Erythroblast (primary cell): ENCODE results near the gene SBF2.

ENCODE experiments used
- DNase-seq, 2 experiments: peaks; one replicate each; lab custom pipeline; 2025; lab: John Stamatoyannopoulos, UW
- GATA1 ChIP-seq: IDR thresholded peaks from 2 replicates; pipeline ENCODE4 v1.6.1; 2011; ENCODE audit warnings: low read depth, mild to moderate bottlenecking, control low read depth, low read length, moderate library complexity
- POLR2A ChIP-seq: IDR thresholded peaks from 2 replicates; pipeline ENCODE4 v1.6.1; 2011; ENCODE audit warnings: mild to moderate bottlenecking, low read length

Gene SBF2

DNA sequence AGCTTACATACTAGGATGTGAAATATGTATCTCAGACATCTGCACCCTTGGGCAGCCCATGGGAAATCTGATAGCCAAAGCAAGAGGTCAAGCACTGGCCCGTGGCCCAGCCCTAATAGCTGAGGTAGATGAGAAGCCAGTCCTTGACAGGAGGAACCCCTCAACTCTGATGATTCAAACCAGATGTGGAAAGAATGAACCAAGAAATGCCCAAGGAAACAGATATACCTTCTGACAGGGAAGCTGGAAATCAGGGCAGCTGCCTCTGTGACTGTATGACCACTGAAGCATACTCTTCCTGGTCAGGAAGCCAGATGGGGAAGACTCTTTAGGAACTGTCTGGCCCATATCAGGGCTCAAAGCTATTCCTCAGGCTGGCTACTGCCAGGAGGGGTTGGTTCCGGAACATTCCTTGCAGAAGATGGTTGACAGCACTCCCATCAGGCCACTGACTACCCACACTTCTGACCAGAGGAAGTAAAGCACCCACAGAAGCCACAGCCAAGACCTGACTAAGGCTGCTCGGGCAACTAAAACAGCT, 506.0 kb downstream of the SBF2 start:
- TF ChIP-seq POLR2A (no peak), GATA1 (no peak)
- no peak for DNase-seq

DNA sequence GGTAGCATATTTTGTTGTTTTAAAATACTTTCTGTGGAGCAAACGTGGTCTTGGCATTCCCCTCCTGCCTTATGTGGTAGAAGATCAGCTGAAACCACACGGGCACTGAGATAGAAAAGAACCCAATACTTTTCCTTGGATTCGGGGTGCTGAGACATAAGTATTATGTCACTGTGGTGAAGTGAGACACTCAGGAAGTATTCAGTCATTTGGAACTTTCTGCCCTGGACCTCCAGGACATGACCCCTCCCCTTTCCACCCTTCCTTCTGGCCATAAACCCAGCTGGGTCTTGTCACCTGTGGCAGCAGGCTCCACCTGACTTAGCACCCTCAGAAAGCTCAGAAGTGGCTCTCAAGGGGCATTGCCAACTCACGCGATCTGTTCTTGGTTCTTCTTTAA, 506.8 kb downstream of the SBF2 start:
- TF ChIP-seq GATA1 (no peak), POLR2A (no peak)
- DNase-seq: no peak

GRCh38 chr11:9784602-9785315, 509.3 kb downstream of the SBF2 start:
- DNase-seq: peak; percentile 84 to 90
- TF ChIP-seq GATA1 (peak; percentile 29), POLR2A (peak; percentile 39)

DNA sequence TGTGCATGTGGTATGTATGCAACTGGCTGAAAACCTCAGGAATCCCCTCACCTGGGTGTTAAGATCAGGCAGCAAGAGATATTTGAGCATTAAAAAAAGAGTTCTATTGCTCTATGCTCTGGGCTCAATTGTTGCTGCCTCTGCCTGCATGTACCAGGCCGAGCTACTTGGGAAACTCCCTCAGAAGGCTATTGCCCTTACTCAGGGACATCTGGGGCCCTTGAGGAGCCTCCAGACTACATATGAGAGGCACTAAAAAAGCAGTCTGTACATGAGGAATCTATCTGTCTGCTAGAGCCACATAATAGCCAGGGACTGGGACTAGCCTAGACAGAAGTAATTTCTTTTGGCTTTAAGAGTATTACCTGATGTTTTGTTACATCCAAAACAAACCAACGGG, 510.0 kb downstream of the SBF2 start:
- TF ChIP-seq POLR2A (no peak), GATA1 (no peak)
- DNase-seq: peak; percentile 17 to 37

GRCh38 chr11:9780929-9781328, 513.1 kb downstream of the SBF2 start:
- TF ChIP-seq POLR2A (no peak), GATA1 (no peak)
- no peak for DNase-seq

GRCh38 chr11:9777525-9777924, 516.5 kb downstream of the SBF2 start:
- DNase-seq: no peak
- TF ChIP-seq POLR2A: no peak
- no peak for TF ChIP-seq GATA1

DNA sequence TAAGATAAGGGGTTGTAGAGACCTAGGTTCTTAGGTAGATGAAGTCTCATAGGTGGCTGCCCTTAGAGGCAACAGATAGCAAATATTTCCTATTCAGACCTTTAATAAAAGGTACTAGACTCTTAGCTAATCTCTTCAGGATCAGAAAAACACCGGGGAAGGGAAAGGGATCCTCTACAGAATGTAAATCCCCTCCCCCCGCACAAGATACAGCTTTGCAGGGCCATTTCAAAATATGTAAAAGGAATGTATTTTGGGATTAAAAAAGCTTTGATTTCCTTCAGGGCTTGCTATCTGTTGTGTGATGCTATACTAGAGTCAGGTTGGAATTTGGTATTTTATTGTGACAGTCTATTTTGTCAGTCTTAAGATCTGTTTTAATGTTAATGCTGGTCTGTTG, 517.0 kb downstream of the SBF2 start:
- TF ChIP-seq GATA1 (no peak), POLR2A (no peak)
- DNase-seq: no peak

- TF ChIP-seq POLR2A (no peak), GATA1 (no peak)
- DNase-seq: no peak
Observed at GRCh38 chr11:9776203-9776602, 517.8 kb downstream of the SBF2 start.

GRCh38 chr11:9775398-9775779, 518.6 kb downstream of the SBF2 start:
- peak; percentile 19 to 26 for DNase-seq
- TF ChIP-seq POLR2A (no peak), GATA1 (no peak)

GRCh38 chr11:9774591-9775397, 519.2 kb downstream of the SBF2 start:
- TF ChIP-seq GATA1 (no peak), POLR2A (no peak)
- no peak for DNase-seq

- TF ChIP-seq POLR2A (no peak), GATA1 (no peak)
- DNase-seq: no peak
Observed at GRCh38 chr11:9774109-9774508, 519.9 kb downstream of the SBF2 start.

DNA sequence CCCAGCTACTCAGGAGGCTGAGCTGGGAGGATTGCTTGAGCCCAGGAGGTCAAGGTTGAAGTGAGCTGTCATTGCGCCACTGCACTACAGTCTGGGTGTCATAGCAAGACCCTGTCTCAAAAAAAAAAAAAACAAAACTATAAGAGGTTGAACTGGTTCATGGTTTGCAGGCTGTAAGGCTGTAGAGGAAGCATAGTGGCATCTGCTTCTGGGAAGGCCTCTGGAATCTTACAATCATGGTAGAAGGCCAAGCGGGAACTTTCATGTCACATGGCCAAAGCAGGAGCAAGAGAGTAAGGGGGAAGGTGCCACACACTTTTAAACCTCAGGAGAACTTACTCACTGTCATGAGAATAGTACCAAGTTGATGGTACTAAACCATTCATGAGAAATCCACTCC, 520.5 kb downstream of the SBF2 start:
- no peak for DNase-seq
- TF ChIP-seq POLR2A (no peak), GATA1 (no peak)

DNA sequence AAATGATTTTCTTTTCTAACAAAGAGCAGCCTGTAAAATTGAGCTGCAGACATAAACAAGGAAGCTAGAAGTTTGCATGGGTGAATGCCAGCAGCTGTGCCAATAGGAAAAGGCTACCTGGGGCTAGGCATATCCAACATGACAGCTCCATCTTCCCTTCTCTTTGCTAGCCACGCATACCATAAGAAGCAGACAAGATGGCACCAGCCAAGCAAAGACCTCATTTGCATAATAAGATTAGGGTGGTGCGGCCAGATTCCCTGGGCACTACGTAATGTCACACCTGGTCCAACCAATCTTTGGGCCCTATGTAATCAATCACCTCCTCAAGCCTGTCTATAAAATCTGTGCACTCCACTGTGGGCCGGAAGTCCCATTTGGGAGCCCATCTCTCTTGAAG, 521.8 kb downstream of the SBF2 start:
- DNase-seq: no peak
- TF ChIP-seq POLR2A: no peak
- no peak for TF ChIP-seq GATA1

DNA sequence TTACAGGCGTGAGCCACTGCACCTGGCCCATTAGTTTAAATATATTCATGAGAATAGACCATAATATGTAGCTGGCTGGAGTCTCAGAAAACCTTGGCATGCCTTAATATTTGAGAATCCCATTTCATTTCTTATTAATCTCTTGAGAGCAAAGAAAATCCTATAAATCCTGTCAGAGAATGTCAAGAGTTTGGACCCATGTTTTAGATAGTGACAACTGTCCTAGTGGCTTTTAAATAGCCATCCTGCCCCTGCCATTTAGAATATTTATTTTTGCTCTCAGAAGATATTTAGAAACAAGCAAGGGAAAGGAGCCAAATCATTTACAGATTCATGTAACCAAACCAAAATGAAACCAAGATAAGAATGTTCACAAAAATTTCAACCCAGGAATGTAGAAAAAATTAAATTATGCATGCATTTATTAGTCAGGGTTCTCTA, 522.9 kb downstream of the SBF2 start:
- no peak for DNase-seq
- TF ChIP-seq POLR2A: no peak
- no peak for TF ChIP-seq GATA1
